HG02840 (cell line): ENCODE results near the gene JPT1.
"Not testable (repeated sequence)": the region's sequence is repeated elsewhere in the genome, so short reads cannot be mapped to it uniquely, and the experiment has no call there.

Experiments
- ATAC-seq: cut with Tn5 transposase; IDR thresholded peaks from one replicate; pipeline ENCODE4 v1.9.1; 2021; ENCODE audit warnings: mild to moderate bottlenecking, moderate library complexity, moderate number of reproducible peaks; ENCODE audit not compliant: unreplicated experiment, low FRiP score

The JPT1 gene

GRCh38 chr17:75131278-75132017 lies 22.9 kb downstream of the JPT1 start, which contains the start of gene NT5C:
TSS of gene NT5C (minus strand) at chr17:75131742. CDS start at chr17:75131707, 35 bp downstream.
- peak; percentile 70 for ATAC-seq

DNA sequence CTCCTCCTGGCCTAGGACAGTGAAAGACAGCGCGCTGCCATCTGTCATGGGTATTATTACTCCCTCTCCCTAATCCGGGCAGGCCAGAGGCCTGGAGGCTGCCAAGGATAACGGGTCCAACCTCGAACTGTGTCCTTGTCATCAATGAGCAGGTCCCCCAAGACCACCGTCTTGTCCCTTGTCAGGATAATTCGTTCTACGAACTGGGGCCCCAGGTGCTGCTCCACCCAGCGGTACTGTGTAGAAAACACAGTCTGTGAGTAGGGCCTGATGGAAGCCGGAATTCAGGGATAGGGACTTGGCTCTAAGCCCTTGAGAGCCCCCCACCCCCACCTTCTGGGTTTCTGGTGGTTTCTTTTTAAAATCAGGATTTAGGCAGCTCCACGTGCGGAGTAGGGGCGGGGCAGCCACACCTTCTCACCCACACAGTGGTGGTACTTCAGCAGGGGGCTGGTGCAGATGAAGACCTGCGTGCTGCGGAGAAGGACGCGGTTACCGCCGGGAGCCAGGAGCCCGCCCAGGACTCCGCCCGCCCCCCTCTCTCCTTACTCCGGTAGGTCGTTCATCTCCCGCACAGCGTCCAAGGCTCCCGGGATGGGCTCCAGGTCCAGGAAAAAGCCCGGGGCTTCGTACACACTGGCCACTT lies 23.6 kb downstream of the JPT1 start:
- ATAC-seq, result peak; percentile 19

GRCh38 chr17:75130059-75130631 lies 24.2 kb downstream of the JPT1 start:
- ATAC-seq, result no peak

DNA sequence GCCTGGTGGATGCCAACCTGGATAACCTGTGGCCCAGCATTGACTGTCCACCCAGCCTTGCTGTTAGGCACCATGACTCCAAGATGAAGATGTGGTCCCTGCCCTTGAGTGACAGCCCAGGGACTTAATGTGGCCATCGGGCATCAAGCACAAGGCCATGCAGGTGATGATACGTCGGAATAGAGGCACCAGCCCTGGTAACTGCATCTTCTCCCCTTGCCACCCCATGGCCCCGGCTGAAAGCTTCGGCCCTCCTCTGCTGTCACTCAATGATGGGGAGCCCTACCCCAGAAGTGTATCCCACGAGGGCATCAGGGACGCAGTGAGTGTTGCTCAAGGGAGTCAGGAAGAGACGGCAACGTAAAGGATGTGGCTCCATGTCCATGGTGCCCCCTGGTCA lies 24.7 kb downstream of the JPT1 start:
- no peak for ATAC-seq

- no peak for ATAC-seq
Measured at GRCh38 chr17:75128694-75129505, 25.4 kb downstream of the JPT1 start.

GRCh38 chr17:75127936-75128335 lies 26.4 kb downstream of the JPT1 start:
- ATAC-seq, result not testable (repeated sequence)

GRCh38 chr17:75126954-75127353 lies 27.4 kb downstream of the JPT1 start:
- no peak for ATAC-seq

GRCh38 chr17:75125984-75126383 lies 28.3 kb downstream of the JPT1 start:
- ATAC-seq, result no peak

DNA sequence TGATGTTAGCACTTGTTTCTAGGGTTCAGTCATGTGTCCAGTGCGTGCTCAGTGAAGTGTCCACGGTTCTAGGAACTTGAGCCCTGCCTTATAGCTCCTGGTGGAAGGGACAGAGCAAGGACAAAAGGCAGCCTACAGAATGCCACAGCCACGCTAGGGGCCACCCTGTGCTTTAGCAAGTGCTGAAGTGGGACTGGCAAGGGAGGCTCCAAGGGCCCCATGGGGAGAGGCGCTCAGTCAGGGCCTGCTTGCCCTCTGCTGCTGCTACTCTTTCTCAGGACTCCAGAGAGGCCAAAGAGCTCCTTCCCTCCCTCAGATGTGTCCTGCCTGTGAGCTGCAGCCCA lies 29.5 kb downstream of the JPT1 start:
- no peak for ATAC-seq

DNA sequence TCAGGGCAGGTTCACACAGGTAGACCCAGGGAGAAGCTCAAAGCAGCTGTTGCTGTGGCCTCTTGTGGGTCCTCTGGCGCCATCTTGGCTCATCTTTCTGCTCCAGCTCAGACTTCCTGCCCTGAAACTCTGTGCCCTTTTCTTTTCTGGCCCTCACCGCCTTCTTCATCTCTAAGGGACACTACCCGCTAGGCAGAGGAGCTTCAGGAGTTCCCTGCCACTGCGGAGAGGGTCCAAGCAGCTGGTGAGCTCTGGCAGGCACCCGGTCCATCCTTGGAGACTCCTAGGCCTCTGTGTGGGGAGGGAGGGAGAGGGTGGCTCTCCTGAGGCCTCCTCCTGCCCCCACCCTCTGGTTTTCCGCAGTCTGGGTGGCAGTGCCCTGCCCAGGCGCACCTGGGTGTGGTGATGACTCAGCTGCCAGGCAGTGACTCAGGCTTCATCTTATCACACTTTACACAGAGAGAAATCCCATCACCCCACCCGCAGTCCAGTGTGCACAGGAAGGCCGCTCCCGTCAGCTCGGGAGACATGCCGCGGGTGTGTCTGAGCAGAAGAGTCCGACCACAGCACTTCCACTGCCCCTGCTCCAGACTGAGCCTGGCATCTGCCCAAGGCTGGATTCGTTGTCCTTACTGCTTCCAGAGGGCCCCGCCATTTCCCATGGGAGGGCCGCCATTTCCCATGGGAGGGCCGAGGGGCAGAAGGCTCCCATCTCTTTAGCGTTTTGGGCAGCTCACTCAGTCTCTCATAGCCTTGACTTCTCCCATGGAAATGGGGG lies 30.1 kb downstream of the JPT1 start:
- ATAC-seq, result no peak

- no peak for ATAC-seq
Measured at GRCh38 chr17:75118307-75118706, 36.0 kb downstream of the JPT1 start.

GRCh38 chr17:75116737-75117136 lies 37.6 kb downstream of the JPT1 start:
- ATAC-seq, result no peak

DNA sequence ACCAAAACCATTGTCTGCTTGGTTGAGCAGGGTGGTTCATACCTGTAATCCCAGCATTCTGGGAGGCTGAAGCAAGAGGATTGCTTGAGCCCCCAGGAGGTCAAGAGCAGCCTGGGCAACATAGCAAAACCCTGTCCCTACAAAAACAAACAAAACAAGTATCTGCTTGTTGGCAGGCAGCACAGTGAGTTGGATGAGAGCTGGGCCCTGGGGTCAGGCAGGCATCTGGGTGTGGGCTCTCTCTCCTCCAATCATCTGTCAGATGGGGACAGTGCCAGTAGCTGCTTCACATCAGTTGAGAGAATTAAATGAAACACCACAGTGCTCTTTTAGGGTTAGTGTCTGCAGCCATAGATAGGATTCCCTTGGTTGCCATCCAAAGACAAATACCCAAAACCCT lies 38.8 kb downstream of the JPT1 start:
- ATAC-seq, result no peak

DNA sequence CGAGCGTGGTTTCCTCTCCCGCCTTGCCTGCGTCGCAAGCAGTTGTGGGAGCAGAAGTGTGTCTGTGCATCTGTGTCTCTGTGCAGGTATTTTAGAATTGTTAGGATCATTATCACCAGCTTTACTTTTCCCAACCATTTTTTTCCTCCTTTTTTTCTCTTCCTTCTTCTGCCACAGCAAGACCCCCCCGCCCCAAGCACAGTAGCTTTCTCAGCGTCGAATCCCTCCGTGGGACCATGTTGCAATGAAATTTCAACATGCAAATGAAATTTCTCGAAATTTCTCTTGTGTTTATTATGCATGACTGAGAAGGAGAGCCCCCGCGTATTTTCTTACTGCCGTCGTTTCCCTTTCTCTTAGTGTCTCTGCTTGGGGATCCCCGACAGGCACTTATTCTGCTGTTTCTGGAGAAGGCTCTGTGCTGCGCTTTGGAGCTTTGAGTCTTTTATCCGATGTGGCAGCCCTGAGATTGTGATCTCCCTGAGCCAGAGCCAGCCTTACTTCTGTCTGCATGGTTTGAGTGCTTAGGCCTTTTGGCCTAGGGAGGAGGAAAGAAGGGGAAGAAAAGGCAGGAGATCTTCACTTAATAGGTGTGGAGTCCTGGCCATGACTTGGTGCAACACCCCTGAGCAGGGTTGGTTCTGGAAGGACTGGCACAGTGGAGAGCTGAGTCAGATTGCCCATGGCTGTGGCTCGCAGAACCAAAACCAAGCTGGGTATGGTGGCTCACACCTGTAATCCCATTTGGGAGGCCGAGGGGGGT lies 39.6 kb downstream of the JPT1 start:
- no peak for ATAC-seq

DNA sequence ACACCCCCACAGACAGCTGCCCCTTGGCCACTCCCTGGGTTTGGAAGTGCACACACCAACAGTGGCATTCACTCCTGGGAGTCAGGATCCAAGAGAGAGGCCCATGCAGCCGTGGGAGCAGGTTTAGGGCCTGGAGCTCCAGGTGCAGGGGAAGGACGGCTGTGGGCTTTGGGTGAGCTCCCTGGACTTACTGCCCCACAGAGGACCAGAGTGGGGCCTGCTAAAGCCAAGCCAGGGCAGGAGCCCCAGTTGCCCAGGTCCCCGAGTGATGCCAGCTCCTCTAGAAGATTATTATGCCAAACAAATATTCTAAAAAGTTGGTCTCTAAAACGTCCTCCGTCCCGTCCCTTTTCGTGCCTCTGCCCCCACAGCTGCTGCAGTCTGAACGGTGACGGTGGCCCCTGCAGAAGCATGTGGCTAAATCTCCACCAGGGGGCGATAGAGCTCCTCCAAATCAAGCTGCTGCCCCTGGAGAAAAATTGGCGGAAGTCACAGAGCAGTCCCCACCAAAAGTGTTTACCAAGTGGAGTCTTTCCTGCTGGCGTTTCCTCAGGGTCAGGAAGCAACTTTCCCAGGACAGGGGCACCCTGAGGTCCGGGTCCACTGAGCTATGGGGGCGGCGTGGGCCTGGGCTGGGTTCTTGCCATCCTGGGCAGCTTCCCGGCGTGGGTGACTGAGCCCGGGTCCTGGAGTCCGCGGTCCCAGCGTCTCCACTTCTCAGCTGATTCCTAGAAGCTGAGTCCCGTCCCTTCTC lies 40.3 kb downstream of the JPT1 start:
- ATAC-seq, result no peak

DNA sequence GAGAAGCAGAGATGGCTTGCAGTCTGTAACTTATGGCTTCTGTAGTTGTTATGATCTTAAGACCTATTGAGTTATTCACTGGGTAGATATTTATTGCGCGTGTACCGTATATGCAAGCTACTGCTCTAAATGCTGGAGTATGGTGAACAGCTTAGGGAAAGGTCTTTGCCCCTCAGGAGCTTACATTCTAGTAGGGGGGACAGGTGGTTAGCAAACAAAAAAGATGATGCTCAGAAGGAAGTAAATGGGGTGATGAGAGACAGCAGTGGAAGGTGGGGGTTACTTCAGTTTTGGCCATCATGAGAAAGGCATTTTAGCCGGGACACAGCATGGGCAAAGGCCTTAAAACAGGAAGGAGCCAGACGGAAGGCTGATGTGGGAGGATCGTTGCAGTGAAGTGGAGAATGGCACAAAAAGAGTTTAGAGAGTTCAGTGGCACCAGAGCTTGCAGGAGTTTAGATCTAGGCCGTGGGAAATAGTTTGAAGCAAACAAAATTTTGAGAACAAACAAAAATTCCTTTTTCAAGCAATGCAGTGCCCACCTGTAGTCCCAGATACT lies 42.5 kb downstream of the JPT1 start:
- no peak for ATAC-seq

DNA sequence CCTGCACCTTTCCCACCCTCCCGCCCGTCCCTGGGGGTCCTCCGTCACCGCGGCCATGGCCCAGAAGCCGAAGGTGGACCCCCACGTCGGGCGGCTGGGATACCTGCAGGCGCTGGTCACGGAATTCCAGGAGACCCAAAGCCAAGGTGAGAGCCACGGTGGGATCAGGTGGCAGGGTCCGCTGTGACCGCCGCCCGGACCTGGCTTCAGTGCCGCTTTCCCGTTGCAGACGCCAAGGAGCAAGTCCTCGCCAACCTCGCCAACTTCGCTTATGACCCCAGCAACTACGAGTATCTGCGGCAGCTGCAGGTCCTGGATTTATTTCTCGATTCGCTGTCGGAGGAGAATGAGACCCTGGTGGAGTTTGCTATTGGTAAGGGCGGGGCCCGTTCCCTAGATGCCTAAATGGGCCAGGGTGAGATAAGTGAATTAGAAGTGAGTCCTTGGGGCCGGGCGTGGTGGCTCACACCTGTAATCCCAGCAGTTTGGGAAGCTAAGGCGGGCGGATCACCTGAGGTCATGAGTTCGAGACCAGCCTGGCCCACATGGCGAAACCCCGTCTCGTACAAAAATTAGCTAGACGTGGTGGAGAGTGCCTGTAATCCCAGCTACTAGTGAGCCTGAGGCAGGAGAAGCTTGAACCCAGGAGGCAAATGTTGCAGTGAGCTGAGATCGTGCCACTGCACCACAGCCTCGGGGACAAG lies 43.9 kb downstream of the JPT1 start:
- ATAC-seq, result no peak
